Stimulated activated CD4-positive, alpha-beta T cell treated with anti-CD3 and anti-CD28 coated beads, Interleukin-2, amount 100 ng/mL, for 48 hours (primary cell): ENCODE data around the gene CARD9.
"Not testable (repeated sequence)": the region's sequence is repeated elsewhere in the genome, so short reads cannot be mapped to it uniquely, and the experiment has no call there.

ENCODE experiments used
- DNase-seq, 2 donors: peaks; one replicate each; pipeline ENCODE4 v3.0.0-alpha.2; 2020

Gene CARD9

DNA sequence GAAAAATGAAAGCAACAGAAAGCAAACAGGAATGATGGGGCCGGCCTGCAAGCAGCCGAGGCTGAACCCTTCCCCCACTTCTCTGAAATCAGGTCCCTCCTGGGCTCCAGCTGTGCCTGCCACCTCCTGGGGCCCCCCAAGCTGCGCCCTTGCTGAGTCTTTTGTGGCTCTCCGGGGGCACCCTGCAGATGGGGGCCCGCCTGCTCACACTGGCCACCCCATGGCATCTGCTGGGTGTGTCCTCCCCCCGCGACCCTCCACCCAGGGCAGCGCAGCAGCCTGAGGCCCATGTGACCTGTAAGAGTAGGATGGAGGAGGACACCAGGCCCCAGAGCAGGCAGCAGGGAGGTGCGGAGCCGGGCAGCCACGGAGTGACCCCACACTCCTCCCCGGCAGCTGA, 40.4 kb downstream of the CARD9 start:
- no peak for DNase-seq

DNA sequence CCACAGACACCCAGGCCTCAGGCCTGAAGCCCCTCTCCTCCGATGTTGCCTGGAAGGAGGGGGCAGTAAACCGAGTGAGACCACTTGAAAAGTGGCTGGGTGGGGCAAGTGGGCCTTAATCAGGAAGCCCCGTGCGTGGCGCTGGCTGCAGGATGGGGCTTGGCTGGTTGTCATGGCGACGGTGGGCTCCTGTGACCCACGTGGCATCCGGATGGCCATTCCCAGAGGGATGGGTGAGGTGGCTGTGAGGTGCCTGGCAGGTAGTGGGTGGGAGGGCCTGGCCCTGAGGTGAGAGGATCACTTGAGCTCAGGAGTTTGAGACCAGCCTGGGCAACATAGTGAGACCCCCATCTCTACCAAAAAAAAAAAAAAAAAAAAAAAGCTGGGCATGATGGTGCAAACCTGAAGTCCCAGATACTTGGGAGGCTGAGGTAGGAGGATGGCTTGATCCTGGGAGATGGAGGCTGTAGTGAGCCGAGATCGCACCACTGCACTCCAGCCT, 40.9 kb downstream of the CARD9 start:
- no peak for DNase-seq

DNA sequence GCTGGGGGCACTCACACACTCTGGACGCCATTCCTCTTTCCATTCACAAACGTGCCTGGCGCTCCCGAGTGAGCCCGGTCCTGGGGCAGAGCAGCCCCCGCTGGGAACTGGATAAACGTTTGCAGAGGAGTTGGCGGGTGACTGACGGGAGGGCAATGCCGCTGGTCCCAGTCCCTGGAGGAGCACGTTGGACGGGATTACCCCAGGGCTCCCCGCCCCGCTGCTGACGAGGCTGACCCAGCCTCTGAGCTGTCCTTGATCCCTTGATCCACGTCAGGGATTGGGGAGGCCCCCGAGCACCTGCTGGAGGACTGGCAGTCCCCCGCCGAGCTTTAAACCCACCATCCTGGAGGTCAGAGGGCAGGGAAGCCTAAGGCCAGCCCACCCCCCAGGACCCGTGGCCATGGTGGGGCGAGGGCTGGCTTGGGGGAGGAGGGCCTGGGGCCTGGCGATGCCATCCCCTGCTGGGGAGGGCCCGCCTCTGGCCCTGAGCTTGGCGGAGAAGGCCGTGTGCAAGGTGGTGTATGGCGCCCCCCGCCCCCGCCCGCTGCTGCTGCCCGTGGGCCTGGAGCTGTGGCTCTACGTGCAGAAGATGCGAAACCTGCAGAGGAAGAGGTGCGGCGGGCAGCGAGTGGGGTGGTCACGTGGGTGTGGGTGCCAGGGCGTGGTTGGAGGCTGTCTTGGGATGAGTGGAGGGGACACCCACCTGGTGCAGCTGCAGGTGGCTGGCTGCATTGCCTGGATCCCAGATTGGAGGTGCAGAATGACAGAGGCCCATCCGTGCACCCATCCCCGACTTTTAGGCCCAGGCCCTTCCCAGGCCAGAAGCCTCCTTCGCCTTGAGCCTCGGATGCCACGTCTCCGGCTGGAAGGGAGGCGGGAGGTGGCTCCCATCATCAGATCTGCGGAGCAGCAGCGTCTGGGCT, 41.6 kb downstream of the CARD9 start:
- DNase-seq = no peak

DNA sequence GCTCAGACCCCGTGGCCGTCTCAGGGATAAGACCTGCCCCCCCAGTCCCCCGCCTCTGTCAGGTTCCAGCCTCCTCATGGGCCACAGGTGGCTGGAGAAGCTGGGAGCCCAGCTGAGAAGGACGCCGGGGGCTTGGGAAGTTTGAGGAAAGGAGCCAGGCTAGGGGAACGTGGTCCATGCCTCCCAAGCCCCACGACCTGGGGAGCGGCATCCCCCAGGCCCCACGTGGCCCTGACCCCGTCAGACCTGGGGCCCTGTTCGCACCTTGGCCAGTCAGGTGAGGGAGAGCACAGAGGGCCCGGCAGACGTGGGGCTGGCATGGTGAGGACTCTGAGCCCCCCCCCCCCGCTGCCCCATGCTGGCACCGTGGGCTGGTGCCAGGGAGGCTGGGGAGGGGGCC, 42.4 kb downstream of the CARD9 start:
- no peak for DNase-seq

DNA sequence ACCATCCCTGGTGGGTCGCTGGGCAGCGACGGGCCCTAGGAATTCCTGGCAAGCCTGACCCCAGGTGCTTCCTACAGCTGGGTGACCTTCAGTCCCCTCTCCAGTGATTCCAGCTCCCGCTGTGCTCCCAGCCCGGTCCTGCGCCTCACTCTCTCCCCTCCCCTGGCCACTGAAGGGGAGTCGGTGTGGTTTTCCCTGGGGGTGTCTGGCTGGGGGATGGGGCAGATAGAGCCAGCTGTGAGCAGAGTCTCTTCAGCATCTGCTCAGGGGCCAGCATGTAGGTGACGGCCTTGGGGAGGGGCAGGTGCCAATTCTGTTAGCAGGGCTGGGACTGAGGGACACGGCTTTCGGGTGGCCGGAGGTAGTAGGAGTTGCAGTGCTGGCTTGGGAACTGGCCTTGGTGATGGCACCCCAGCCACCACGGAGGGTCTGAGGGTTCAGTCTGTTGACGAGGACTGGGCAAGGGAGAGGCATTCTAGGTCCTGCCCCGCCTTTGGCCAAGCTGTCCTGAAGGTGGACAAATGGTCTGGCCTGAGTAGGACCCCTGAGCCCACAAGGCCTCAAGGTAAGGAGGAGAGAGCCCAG, 43.0 kb downstream of the CARD9 start:
- no peak for DNase-seq

DNA sequence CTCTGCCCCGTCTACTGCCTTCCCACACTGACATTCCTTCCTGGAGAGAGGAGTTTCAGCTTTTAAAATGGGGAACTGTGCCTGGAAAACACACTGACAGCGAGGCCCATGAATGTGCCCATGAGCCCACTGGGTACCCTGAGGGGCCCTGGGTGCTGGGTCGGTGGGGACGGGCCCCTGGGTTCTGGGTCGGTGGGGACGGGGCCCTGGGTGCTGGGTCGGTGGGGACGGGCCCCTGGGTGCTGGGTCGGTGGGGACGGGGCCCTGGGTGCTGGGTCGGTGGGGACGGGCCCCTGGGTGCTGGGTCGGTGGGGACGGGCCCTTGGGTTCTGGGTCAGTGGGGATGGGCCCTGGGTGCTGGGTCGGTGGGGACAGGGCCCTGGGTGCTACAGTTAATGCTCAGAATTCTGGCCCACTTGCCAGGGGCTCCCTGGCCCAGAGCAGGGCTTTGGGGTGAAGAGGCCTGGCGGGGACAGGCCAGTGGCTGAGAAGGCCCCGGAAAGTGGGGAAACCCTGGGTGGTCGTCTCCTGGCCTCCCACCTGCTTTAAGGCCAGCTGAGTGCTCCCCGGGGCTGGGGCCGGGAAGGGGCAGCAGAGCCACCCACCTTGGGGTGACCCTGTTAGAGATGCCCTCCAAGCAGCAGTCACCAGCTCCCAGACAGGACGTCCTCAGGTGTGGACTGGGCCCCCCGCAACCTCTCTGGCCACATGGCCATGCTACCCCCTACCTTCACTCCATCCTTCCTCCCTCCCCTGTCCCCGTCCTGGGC, 43.6 kb downstream of the CARD9 start:
- DNase-seq = no peak

DNA sequence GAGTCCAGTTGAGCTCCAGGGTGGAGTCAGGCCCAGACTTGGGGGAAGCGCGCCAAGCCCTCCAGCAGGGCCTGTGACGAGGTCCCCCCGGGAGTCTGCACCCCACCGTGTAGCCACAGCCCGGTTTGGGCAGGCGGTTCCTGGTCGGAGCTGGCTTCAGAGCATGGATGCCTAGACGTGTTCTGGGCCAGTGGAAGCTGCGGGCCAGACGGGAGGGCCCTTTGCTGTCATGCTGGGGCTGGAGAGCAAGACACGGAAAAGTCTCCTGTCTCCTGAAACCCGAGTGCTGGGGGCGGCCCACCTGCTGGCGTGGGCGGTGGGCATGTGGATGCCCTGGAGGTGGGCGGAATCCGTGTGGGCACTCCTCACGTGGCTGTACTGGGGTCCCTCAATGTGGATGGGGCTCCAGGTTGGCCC, 44.2 kb downstream of the CARD9 start:
- no peak for DNase-seq

DNA sequence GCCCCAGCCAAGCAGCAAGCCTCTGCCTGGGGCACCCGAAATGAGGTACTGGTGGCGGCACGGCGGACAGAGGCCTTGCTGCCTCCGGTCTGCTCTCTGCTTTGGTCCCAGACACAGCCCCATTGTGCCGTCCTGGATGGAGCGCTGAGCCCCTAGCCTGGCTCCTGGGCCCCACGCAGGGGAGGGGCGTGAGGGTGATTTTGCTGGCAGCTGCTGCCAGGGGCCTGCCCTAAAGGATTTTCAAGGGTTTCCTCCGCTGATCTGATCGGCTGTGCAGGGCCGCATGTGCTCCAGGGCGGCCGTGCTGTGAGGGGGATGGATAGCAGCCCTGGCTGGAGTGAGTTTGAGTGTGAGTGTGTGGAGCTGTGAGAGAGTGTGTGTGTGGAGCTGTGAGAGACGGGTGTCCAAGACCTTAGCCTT, 44.8 kb downstream of the CARD9 start:
- DNase-seq = no peak

DNA sequence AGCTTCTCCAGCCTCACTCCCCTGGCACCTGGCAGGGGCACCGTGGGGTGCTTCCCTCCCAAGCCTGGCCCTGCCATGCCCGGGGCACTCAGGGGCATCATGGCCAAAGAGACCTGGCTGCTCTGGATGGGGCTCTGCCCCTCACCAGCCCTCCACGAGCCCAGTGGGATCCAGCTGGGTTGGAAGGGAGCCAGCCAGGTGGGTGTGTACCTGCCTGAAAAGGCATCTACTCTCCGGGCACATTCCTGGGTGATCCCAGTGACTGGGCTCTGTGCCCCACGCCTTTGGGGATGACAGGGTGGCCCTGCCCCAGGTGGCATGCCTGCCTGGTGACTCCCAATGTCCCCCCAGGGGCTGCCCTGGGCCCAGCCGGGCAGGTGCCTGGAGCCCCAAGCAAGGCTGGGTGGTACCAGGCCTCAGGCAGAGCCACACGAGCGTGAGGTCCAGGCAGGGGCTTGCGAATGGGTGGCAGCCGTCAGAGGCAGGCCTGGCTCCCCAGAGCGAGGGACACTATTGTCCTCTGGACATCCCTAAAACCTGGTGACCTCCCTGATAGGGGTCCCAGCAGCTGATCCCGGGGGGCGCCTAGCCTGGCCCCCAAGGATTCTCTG, 45.4 kb downstream of the CARD9 start:
- no peak for DNase-seq

DNA sequence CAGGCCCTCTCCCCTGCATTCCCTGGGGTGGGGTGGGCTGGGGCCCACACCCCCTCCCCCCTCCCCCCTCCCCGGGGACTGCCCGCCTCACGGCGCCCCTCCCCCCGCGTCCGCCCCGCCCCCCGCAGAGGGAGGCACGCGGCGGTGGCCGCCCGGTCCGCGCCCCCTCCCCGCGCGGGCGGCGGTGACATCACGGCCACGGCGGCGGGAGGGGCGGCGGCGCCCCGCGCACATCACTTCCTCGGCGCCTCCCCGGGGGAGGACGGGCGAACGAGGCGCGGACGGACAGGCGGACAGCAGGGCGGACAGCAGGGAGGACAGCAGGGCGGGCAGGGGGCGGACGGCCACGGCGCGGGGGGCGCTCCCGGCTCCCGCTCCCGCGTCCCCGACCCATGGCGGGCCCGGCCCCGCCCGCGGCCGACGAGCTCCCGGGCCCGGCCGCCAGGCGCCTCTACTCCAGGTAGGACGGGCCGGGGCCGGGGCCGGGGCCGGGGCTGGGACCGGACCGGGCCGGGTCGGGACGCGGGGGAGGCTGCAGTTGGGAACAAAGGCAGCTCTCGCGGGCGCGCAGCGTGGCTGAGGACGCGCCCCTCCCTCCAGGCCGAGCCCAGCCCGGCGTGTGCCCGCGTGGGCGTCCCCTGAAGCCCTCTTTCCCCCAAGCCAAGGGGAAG, 46.0 kb downstream of the CARD9 start, which contains the start of gene GPSM1:
GPSM1 (plus strand) TSS at position 236 of the 671 bp plus-strand sequence; CDS start at position 393, 157 bp downstream.
- DNase-seq = peak; percentile 21 to 34

DNA sequence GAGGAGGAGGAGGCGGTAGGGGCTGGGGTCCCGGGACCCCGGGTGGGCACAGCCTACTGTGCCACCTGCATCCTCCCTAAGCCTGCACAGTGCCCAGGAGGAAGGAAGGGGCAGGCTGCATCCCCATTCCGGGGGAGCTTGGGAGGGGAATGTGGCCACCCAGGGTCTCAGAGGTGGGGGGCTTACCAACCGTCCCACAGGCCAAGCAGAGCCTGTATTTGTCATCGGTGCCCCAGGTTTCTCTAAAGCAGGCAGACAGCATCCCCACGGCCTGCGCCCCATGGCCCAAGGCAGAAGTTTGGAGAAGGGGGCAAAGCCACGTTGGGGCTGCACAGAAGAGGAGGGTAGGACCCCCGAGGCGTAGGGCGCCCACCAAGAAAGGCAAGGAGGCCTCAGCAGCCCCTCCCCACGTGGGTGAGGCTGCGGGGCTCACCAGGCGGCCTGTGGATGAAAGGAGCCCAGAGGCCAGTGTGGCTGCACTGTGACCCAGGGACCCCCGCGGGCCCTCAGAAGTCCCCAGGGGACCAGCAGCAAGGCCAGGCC, 46.6 kb downstream of the CARD9 start:
- no peak for DNase-seq

DNA sequence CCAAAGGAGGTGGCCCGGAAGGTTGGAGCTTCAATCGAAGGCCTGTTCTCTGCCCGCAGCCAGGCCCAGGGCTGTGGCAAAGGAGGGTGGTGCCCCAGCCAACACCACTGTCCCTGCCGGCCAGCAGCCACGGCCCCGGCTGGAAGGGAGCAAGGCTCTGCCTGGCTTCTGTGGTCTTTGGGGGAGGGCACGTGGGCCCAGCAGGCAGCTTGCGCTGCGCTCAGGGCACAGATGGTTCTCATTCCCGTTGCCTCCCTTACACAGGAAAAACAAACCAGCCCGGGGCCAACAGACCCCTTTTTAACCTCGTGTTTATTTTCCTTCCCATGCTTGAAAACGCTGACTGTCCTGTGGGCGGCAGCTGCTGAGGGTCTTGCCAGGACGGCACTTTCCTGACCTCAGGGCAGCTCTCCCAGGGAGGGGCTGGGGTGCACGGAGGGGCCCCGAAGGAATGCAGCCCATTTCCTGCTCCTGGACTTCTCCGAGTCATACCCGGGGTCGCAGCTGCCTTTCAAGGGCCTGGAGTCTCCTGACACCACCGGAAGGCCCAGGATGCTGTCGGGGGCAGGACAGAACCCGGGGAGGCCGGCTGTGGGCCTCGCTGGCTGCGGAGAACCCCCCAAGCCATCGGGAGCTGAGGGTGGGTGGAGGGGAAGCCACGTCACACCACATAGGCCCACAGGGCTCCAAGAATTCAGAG, 47.3 kb downstream of the CARD9 start:
- no peak for DNase-seq

DNA sequence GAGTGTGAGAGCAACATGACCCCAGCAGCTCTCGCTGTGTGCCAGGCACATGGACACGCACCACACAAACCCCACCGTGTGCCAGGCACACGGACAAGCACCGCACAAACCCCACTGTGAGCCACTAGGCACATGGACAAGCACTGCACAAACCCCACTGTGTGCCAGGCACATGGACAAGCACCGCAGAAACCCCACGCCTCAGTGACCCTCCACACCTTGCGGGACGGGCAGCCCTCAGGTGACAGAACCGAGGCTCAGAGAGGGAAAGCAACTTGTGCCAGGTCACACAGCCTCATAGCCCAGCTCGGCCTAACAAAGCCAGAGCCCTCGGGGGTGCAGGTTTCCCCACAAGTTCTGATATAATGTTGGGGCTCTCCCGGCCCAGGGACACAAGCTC, 48.1 kb downstream of the CARD9 start:
- DNase-seq = no peak

DNA sequence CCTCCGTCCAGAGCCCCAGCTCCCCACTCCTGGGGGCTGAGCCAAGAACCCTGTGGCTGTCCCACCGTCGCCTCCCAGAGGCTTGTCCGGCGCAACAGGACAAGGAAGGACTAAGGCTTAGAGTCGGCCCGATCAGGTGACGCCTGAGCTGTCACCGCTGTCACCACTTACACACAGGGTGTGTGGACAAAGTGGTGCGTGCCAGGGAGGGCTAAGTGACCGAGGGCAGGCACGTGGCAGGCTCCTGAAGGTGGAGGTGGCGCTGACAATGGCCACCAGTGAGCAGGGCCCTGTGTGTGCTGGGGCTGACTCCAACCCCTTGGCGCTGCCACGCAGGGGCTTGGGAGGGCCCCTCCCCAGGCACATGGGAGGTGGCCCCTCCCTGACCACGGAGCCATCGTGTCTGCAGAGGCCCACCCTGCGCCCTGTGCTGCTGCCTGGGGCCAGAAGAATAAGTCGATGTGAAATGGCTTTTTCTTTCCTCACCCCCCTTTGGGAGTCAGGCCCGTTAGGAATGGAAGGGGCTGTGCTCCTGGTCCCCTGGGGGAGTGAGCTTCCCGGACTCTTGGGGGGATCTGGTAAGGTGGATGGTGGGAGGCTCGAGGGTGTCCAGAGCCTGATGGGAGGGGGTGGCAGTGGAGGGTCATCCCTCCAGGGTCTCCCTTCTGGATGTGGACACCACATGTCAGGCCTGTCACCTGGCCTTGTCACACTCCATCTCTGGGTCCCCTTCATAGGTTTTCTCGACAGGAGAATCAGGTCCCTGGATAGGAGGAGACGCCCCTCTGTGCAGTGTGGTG, 48.8 kb downstream of the CARD9 start:
- no peak for DNase-seq

DNA sequence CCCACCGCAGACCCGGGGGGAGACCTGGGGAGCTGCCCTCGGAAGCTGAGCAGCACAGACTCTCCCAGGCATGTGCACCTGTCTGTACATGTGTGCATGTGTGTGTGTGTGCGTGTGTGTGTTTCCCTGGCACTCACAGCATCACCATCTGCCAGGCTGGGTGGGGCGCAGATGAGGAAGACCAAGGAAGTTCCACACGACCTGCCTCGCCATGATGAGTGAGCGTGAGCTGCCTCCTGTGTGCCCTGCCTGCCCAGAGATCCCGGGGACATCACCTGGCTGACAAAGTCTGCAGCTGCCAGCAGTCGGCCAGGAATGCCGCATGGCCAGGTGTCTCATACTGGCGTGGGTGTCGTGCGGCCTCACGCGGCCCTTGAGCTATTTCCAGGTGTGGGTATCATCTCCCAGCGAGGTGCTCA, 50.1 kb downstream of the CARD9 start:
- DNase-seq = no peak

DNA sequence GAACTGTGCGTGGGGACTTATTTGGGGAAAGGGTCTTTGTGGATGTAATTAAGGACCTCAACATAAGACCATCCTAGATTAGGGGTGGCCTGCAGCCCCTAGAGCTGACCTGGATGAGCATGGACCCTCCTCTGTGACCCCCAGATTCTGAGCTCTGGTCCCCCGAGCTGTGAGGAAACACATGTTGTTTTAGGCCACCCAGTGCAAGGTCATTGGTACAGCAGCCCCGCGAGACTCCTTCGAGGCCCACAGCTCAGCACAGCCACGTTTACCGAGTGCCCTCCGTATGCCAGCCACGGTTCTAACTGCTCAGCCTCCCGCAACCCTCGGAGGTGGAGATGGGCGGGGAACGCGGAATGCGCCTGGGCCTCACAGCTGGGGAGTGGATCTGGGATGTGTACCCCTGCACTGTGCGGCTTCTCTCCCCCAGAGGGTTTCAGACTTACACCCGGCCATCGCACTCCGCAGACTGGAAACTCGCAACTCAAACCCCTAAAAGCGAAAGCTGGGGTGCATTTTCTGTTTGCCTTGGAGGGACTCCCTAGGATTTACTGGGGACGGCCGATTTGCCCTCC, 50.6 kb downstream of the CARD9 start:
- DNase-seq = no peak

DNA sequence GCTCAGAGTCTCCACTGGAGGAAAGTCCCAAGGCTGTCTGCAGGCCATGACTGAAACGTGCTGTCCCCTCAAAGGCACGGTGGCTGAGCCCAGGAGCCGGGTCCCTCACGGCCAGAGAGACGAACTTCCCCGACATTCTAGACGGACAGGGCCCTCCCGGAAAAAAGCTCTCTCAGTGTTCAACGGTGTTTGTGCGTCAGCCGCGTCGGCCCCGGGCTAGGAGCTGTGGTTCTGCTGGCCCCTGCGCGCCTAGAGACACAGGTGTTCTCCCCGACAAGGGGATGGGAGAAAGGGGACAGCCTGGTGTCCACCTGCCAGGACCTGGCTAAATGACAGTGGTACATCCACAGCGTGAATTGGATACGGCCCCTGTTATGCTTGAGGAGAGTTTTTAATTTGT, 51.9 kb downstream of the CARD9 start:
- DNase-seq = no peak

DNA sequence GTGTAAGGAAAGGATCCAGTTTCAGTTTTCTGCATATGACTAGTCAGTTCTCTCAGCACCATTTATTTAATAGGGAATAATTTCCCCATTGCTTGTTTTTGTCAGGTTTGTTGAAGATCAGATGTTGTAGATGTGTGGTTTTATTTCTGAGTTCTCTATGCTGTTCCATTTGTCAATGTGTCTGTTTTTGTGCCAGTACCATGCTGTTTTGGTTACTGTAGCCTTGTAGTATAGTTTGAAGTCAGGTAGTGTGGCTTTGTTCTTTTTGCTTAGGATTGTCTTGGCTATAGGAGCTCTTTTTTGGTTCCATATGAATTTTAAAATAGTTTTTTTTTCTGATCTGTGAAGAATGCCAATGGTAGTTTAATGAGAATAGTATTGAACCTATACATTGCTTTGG, 52.5 kb downstream of the CARD9 start:
- not testable (repeated sequence) for DNase-seq

DNA sequence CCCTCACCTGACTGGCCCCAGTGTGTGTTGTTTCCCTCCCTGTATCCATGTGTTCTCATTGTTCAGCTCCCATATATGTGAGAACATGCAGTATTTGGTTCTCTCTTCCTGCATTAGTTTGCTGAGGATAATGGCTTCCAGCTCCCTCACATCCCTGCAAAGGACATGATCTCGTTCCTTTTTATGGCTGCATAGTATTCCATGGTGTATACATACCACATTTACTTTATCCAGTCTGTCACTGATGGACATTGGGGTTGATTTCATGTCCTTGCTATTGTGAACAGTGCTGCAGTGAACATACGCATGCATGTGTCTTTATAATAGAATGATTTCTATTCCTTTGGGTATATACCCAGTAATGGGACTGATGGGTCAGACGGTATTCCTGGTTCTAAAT, 53.5 kb downstream of the CARD9 start:
- DNase-seq = not testable (repeated sequence)

DNA sequence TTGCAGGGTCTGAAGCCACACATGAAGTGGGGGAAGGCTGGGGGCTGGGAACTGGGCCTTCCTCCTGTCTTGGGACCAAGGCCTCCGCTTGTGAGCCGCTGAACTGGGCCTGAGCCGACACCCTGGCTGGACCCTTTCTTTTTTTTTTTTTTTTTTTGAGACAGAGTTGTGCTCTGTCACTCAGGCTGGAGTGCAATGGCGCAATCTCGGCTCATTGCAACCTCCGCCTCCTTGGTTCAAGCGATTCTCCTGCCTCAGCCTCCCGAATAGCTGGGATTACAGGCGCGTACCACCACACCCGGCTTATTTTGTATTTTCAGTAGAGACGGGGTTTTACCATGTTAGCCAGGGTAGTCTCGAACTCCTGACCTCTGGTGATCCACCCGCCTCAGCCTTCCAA, 54.2 kb downstream of the CARD9 start:
- not testable (repeated sequence) for DNase-seq
